ENCODE measurements around the gene GSTCD.

The GSTCD gene

DNA sequence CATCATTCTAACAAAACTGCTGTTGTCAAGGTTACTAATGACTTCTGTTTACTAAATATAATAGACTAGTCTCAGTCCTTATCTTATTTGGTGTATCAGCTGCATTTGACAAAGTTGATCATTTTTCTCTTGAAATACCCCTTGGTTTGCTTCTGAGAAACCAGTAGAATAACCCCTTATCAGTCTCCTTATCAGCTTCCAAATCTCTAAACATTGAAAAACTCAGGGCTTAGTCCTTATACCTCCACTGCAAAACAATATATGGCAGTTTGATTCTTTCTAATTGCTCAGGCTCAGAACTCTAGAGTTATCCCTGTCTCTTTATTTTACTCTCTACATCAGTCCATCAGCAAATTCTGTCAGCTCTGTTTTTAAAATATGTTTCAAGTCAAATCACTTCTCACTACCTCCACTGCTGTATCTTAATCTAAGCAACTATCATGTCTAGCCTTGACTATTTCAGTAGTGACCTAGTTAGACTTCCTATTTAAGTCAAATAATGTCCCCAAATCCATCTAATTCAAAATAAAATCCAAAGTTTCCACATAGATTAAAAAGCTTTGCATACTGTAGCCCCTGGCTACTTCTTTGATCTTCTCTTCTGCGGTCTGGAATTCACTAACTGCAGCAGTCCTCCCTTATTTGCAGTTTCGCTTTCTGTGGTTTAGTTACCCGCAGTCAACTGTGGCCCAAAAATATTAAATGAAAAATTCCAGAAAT, 99.6 kb downstream of the GSTCD start:
- TF ChIP-seq, protein P1, sequence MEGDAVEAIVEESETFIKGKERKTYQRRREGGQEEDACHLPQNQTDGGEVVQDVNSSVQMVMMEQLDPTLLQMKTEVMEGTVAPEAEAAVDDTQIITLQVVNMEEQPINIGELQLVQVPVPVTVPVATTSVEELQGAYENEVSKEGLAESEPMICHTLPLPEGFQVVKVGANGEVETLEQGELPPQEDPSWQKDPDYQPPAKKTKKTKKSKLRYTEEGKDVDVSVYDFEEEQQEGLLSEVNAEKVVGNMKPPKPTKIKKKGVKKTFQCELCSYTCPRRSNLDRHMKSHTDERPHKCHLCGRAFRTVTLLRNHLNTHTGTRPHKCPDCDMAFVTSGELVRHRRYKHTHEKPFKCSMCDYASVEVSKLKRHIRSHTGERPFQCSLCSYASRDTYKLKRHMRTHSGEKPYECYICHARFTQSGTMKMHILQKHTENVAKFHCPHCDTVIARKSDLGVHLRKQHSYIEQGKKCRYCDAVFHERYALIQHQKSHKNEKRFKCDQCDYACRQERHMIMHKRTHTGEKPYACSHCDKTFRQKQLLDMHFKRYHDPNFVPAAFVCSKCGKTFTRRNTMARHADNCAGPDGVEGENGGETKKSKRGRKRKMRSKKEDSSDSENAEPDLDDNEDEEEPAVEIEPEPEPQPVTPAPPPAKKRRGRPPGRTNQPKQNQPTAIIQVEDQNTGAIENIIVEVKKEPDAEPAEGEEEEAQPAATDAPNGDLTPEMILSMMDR (conservative IDR thresholded peaks at IDR 0.05; ENCODE audit: low read depth, low read length), result no peak
- no peak for DNase-seq (ENCODE audit: low read depth)
- no peak overlapping the region for H3K4me3 ChIP-seq (ENCODE audit: low read length)

DNA sequence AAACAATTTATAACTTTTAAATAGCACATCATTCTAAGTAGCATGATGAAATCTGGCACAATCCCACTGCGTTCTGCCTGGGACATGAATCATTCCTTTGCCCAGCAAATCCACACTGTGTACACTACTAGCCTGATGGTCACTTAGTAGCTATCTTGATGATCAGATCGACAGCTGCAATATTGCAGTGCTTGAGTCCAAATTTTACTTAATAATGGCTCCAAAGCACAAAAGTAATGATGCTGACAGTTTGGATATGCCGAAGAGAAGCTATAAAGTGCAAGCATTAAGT, 100.1 kb downstream of the GSTCD start:
- TF ChIP-seq, protein P1 (conservative IDR thresholded peaks at IDR 0.05; ENCODE audit: low read depth, low read length), result no peak
- peak; percentile 48 for DNase-seq (ENCODE audit: low read depth)
- H3K4me3 ChIP-seq (ENCODE audit: low read length), result no peak overlapping the region

DNA sequence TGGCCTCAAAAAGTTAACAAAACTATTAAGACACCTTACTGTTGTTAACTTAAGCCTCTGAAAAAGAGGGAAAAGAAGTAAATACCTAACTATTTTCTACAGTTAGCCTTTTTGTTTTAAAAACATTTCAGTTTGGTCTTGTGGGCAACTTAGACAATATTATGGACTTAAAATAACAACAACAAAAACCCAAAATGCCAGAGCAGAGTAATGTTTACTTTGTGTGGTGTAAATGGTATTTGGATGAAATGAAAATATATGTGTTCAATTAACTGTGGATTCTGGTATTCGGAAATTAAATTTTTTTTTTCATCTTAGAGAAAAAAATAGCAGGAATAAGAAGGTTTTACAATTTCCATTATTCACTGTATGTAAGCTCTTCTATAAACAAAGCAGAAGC, 107.1 kb downstream of the GSTCD start:
- DNase-seq (ENCODE audit: low read depth), result no peak
- TF ChIP-seq, protein P1 (conservative IDR thresholded peaks at IDR 0.05; ENCODE audit: low read depth, low read length), result no peak
- no peak overlapping the region for H3K4me3 ChIP-seq (ENCODE audit: low read length)

DNA sequence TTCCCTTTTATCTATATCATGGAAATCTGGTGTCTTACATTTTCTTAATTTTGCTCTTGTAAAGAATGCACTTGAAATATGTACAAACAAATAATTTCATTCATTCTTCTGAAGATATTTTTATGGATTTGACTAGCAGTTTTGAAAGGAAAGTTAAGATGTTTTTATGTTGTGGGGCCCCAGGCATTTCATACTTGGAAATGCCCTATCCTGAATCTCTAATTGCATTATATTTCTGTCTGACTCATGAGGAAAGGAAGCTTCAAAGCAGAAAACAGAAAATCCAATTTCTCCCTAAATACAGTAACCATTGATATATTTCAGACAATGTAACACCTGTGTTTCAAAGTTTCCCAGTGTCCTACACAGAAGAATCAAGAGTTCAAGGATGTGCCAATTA, 113.5 kb downstream of the GSTCD start:
- TF ChIP-seq, protein P1 (conservative IDR thresholded peaks at IDR 0.05; ENCODE audit: low read depth, low read length), result no peak
- DNase-seq (ENCODE audit: low read depth), result no peak
- no peak overlapping the region for H3K4me3 ChIP-seq (ENCODE audit: low read length)

DNA sequence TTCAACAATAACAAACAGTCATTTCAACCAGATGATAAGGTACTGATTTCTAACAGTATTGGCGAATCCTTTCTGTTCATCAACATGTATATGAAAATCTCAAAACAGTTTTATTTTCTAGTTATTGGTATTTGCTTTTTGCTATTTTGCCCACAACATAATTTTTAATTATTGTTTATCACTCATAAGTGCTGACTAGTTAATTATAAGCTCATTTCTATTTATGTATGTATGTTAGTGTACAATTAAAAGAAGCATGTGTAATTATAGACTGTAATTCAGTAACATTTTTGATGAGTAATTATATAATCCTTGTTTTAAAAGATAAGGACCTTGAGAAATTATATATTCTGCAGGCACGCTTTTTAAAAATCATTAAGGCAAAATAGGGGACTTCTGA, 119.5 kb downstream of the GSTCD start:
- no peak for DNase-seq (ENCODE audit: low read depth)
- H3K4me3 ChIP-seq (ENCODE audit: low read length), result no peak overlapping the region
- TF ChIP-seq, protein P1 (conservative IDR thresholded peaks at IDR 0.05; ENCODE audit: low read depth, low read length), result no peak

DNA sequence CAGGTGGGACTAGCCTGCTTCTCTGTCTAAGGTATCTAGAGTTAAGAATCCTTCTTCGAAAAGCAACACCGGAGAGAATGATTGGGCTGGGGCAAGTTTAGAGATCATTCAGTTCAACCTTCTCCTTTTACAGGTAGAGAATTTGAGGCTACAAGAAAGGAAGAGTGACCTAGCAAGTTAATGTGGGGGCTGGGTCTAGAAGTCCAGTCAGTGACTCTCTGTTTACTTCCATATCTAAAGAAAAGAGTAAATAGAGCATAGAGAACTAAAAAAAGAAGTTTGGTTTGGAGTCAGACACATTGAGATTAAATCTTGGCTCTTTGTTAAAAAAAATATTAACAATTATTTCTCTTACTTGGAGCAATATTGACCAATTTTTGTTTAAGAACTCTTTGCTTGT, 122.6 kb downstream of the GSTCD start:
- TF ChIP-seq, protein P1 (conservative IDR thresholded peaks at IDR 0.05; ENCODE audit: low read depth, low read length), result no peak
- DNase-seq (ENCODE audit: low read depth), result no peak
- no peak overlapping the region for H3K4me3 ChIP-seq (ENCODE audit: low read length)

DNA sequence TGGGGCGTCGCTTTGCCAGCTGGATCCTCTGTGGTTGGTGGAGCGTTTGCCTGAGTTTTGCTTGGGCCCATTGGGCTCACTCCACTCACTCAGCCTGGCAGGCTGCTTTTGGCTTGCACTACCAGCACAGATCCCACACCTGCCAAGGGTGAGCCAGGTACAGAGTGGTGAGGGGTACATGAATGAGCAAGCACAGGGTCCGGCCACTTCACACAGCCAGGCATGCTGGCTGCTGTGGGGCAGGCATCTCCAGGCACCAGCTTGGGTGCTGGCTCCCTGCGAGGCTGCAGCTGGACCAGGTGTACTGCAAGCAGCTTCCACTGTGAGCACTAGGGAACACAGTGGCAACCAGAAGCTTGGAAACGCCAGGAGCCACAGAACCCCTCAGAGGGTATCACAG, 126.6 kb downstream of the GSTCD start:
- TF ChIP-seq, protein P1 (conservative IDR thresholded peaks at IDR 0.05; ENCODE audit: low read depth, low read length), result no peak
- no peak for DNase-seq (ENCODE audit: low read depth)
- H3K4me3 ChIP-seq (ENCODE audit: low read length), result no peak overlapping the region
